Endothelial cell of umbilical vein (primary cell): ENCODE results near the gene TMEM74B. TPM values are rescaled to one million over a fixed set of nuclear protein-coding genes. Genes with fewer than 3 reads are reported as not detected.

Experiments
- BruUV-seq: library from RNA; stranded (reverse); fragments of 400-500 nt; replicated peaks from 2 replicates; lab custom pipeline; 2021; lab: Mats Ljungman, UMichigan
- CTCF ChIA-PET: fragments of 300-600, 350-600 bp; sonication (Branson Sonifier 250); formaldehyde crosslinking; loops from one replicate; lab custom pipeline; 2021; ENCODE audit warnings: antibody characterized with exemption, inconsistent platforms; lab: Charles Lee
- POLR2A ChIA-PET: fragments of 300-600, 350-600 bp; sonication (Branson Sonifier 250); formaldehyde crosslinking; loops from one replicate; lab custom pipeline; 2021; ENCODE audit warnings: antibody characterized with exemption, inconsistent platforms; lab: Charles Lee
- DNase-seq: peaks from one replicate; pipeline ENCODE4 v3.0.0-alpha.2; 2011; ENCODE audit warnings: low read depth, low spot score
- FAIRE-seq: peaks from 2 replicates; lab custom pipeline; 2011; peaks lifted over from hg19 to GRCh38; lab: Jason Lieb, UNC
- H2AFZ ChIP-seq: 2 replicates; pipeline ENCODE4 v1.6.0; 2012; ENCODE audit warnings: low read depth, low read length, control low read depth, inconsistent platforms
- H3K27ac ChIP-seq: 2 replicates; pipeline ENCODE4 v1.5.1; 2011; ENCODE audit warnings: low read depth, mild to moderate bottlenecking, control low read depth, low read length, moderate library complexity; ENCODE audit not compliant: insufficient read depth
- H3K27me3 ChIP-seq, 2 experiments: 2 replicates each; pipeline versions ENCODE4 v1.6.0 to v1.6.1; 2011; ENCODE audit warnings: low read length in 2 of 2, mixed read lengths in 1 of 2; ENCODE audit not compliant: control insufficient read depth in 2 of 2, insufficient read depth in 2 of 2
- H3K36me3 ChIP-seq, 2 experiments: 2 replicates in 1 of 2; 3 replicates in 1 of 2; pipeline ENCODE4 v1.5.1; 2011; ENCODE audit warnings: low read length in 2 of 2, mild to moderate bottlenecking in 1 of 2, moderate library complexity in 1 of 2; ENCODE audit not compliant: control insufficient read depth in 2 of 2, insufficient read depth in 2 of 2; ENCODE audit errors: extremely low read depth in 1 of 2
- H3K4me1 ChIP-seq: 3 replicates; pipeline ENCODE4 v1.5.1; 2011; ENCODE audit warnings: mild to moderate bottlenecking, low read length; ENCODE audit not compliant: control insufficient read depth, insufficient read depth; ENCODE audit errors: extremely low read depth
- H3K4me2 ChIP-seq: 2 replicates; pipeline ENCODE4 v1.6.1; 2011; ENCODE audit warnings: low read length, control low read depth, mixed read lengths; ENCODE audit not compliant: insufficient read depth
- H3K4me3 ChIP-seq, 3 experiments: fragments of 200-600 bp in 1 of 3; sonication (generic), shearing (Covaris generic) in 1 of 3; replicated peaks in 1 of 3; 2 replicates each; pipeline ENCODE4 v1.5.1; 2011 to 2016; ENCODE audit warnings: control low read depth in 3 of 3, low read length in 3 of 3, mild to moderate bottlenecking in 2 of 3, inconsistent platforms in 1 of 3, low read depth in 1 of 3, moderate library complexity in 1 of 3; ENCODE audit not compliant: insufficient read depth in 1 of 3
- H3K79me2 ChIP-seq: 2 replicates; pipeline ENCODE4 v1.6.0; 2012; ENCODE audit warnings: low read length, inconsistent platforms; ENCODE audit not compliant: control insufficient read depth, insufficient read depth
- H3K9ac ChIP-seq: replicated peaks from 2 replicates; pipeline ENCODE3; 2011; ENCODE audit warnings: low read length, control low read depth; ENCODE audit not compliant: insufficient read depth; ENCODE audit errors: extremely low read depth
- H3K9me1 ChIP-seq: replicated peaks from 3 replicates; pipeline ENCODE4 v1.6.0; 2011; ENCODE audit warnings: mild to moderate bottlenecking, low read length; ENCODE audit not compliant: control insufficient read depth, insufficient read depth; ENCODE audit errors: extremely low read depth
- H3K9me3 ChIP-seq: replicated peaks from 2 replicates; pipeline ENCODE4 v1.5.1; 2012; ENCODE audit warnings: low read length, inconsistent platforms; ENCODE audit not compliant: control insufficient read depth, insufficient read depth
- H4K20me1 ChIP-seq: replicated peaks from 2 replicates; pipeline ENCODE3; 2011; ENCODE audit warnings: mild to moderate bottlenecking, low read length; ENCODE audit not compliant: control insufficient read depth, insufficient read depth; ENCODE audit errors: extremely low read depth
- CTCF ChIP-seq, 2 donors: IDR thresholded peaks; 1 replicate in 1 of 2; 2 replicates in 1 of 2; pipeline ENCODE4 v1.5.1; 2011; ENCODE audit warnings: low read length in 2 of 2, mild to moderate bottlenecking in 2 of 2, moderate library complexity in 2 of 2, control low read depth in 1 of 2, inconsistent platforms in 1 of 2, low read depth in 1 of 2; ENCODE audit not compliant: insufficient read depth in 1 of 2; ENCODE audit errors: extremely low read depth in 1 of 2
- EZH2 ChIP-seq: IDR thresholded peaks from 2 replicates; pipeline ENCODE4 v1.6.1; 2012; ENCODE audit warnings: borderline replicate concordance, low read depth, mild to moderate bottlenecking, moderate library complexity, low read length, inconsistent platforms; ENCODE audit not compliant: severe bottlenecking
- FOS ChIP-seq: IDR thresholded peaks from 2 replicates; pipeline ENCODE4 v1.6.1; 2011; ENCODE audit warnings: mild to moderate bottlenecking, low read length, moderate library complexity, borderline replicate concordance; ENCODE audit not compliant: insufficient read depth
- GATA2 ChIP-seq: IDR thresholded peaks from 2 replicates; pipeline ENCODE4 v1.7.0; 2011; ENCODE audit warnings: low read depth, mild to moderate bottlenecking, moderate library complexity, mixed read lengths, low read length; ENCODE audit not compliant: insufficient read length, insufficient read depth
- JUN ChIP-seq: IDR thresholded peaks from 2 replicates; pipeline ENCODE4 v1.6.1; 2011; ENCODE audit warnings: borderline replicate concordance, low read depth; ENCODE audit not compliant: insufficient read length, insufficient read depth
- MAX ChIP-seq: IDR thresholded peaks from 2 replicates; pipeline ENCODE4 v1.6.1; 2011; ENCODE audit not compliant: insufficient read depth, insufficient read length
- MYC ChIP-seq: IDR thresholded peaks from one replicate; pipeline ENCODE4 v1.6.1; 2011; ENCODE audit warnings: mild to moderate bottlenecking, low read depth, low read length
- POLR2A ChIP-seq: IDR thresholded peaks from 2 replicates; pipeline ENCODE4 v1.6.1; 2012; ENCODE audit warnings: low read depth, mild to moderate bottlenecking, control low read depth, low read length
- POLR2AphosphoS5 ChIP-seq: IDR thresholded peaks from 2 replicates; pipeline ENCODE4 v1.6.1; 2012; ENCODE audit warnings: low read depth, mild to moderate bottlenecking, control low read depth, low read length, moderate library complexity; ENCODE audit not compliant: insufficient read depth
- dilution Hi-C: fragments of 300-500 bp; cut with MboI; formaldehyde crosslinking; loops from one replicate; pipeline ENCODE4 v1.15.0; 2019; ENCODE audit warnings: low sequenced_read_pairs; ENCODE audit not compliant: extremely low pct_ligation_motif_present
- intact Hi-C: fragments of 100-400 bp; cut with micrococcal nuclease; formaldehyde crosslinking; loops from one replicate; pipeline ENCODE4 v1.10.0; 2022
- polyA plus RNA-seq, 4 experiments: library from polyadenylated mRNA; depleted of rRNA in 3 of 4; stranded (reverse) in 3 of 4; unstranded in 1 of 4; fragments of >200 nt; gene quantifications; 2 replicates each; pipeline versions ENCODE4 v1.2.1 to v1.2.3, GENCODE V29; 2011 to 2012; ENCODE audit warnings: missing spikeins in 1 of 4
- total RNA-seq: library from RNA; stranded (reverse); gene quantifications from 2 replicates; pipeline ENCODE4 v1.2.3, GENCODE V29; 2021

TMEM74B gene
- total and polyA plus RNA-seq, 2 donors (not counting 3 experiments of a cell fraction or from before 2014, with no cell fraction given), result 0.26 to 1.1 TPM

DNA sequence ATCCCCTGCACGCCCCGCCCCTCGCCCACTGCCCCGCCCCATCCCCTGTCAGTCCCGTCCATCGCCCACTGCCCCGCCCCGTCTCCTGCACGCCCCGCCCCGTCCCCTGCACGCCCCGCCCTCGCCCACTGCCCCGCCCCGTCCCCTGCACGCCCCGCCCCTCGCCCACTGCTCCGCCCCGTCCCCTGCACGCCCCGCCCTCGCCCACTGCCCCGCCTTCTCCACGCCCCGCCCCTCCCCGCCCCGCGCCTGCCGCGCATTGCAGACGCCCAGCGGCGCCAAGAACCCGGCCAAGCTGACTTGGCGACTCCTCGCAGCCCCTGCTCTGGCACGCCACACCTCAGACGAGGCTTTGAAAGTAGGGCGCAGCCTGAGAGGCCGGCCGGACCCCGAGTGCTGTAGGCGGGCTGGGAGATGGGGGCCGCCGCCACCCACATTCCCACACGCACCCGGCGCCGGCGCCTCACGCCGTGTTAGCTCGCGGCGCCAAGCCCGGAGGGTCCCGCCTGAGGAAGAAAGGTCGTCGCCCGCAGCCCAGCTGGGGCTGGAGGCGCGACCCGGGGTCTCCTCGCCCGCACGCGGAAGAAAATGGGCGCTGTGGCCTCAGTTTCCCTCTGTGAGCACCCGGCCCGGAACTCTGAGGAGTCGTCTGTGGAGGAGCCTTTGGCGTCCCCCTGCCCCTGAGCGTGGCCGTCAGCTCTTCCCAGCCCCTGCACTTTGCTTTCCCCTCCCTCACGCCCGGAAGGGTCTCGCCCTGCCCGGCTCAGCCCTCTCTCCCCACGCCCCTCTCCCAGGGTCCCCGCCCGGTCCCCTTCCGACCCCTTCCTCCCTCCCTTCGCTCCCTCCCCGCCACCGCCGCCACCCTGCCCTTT lies 41.2 kb upstream of the TMEM74B start, which contains the start of gene RAD21L1:
Gene RAD21L1, plus strand, starts transcription at position 262 of the 872 bp plus-strand sequence. CDS start 2,410 bp downstream, outside the sequence.
- Histone ChIP-seq H3K9me3 (no peaks in the 10 kb centered on the region), H3K4me2 (peak within 1 kb of the TSS; percentile 92), H3K9me1 (no peaks in the 10 kb centered on the region), H3K27ac (peak within 1 kb of the TSS; percentile 70), H3K9ac (peak within 1 kb of the TSS; percentile 74), H3K27me3 (peaks cover 0 to 23% of the 10 kb centered on the region in 2 experiments), H3K4me3 (peak within 1 kb of the TSS; percentile 70 to 90 (median 71)), H3K79me2 (no peaks in the 10 kb centered on the region), H3K36me3 (no peaks in the 10 kb centered on the region), H4K20me1 (no peaks in the 10 kb centered on the region), H2AFZ (peak within 1 kb of the TSS; percentile 99), H3K4me1 (peaks cover 6% of the 10 kb centered on the region)
- dilution Hi-C loops (no loop called here), intact Hi-C loops (loop anchor here (1.0 to 5.0 kb wide), 7 partner anchors 41 to 244 kb away; partner anchors contain the start of genes FKBP1A, PSMF1 and SNPH)
- BruUV-seq, result no TSS peak
- TF ChIP-seq GATA2 (no peak), POLR2AphosphoS5 (peak; percentile 51)
- peak; percentile 50 for DNase-seq
- CTCF ChIA-PET, result interaction anchor here (0.9 to 1.2 kb wide), 5 partner anchors 16 to 278 kb away, joined by 3 to 5 read pairs (median 4); no protein-coding TSS in a partner anchor
- POLR2A ChIA-PET, result interaction anchor here (0.6 to 0.7 kb wide), 2 partner anchors 16 to 118 kb away, joined by 3 read pairs; no protein-coding TSS in a partner anchor
- FAIRE-seq, result peak; percentile 64

DNA sequence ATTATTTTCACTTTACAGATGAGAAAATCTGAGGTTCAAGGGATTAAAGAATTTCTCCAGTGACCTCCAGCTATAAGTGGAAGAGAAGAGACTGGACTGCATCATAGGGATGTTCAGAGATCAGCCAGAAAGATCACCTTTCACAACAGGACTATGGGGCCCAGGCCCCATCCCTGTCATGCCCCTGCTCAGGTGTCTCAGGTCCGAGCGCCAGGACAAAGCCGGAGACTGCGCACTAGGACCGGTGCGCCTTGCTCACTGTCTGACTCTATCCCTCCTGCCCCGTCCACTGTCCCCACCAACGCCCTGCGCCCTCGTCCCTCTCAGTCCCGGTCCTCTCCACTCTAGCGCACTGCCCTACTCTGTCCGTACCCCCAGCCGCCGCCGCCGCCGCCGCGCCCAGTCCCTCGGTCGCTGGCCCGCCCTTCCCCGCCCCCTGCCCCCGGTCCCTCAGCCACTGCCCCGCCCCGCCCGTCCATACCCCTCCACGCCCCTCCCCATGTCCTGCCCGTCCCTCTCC lies 40.5 kb upstream of the TMEM74B start:
- CTCF ChIA-PET, result interaction anchor here (0.8 to 1.2 kb wide), 5 partner anchors 12 to 278 kb away, joined by 3 to 7 read pairs (median 4); no protein-coding TSS in a partner anchor
- peak overlapping the region; percentile 85 for H3K4me2 ChIP-seq

More for the DNA sequence above, 40.5 kb upstream of the TMEM74B start:
- H3K79me2 ChIP-seq, result no peaks in the 10 kb centered on the region
- no peak overlapping the region for H3K27ac ChIP-seq
- intact Hi-C loops (loop anchor here (1.0 to 5.0 kb wide), 7 partner anchors 42 to 245 kb away; partner anchors contain the start of genes FKBP1A, PSMF1 and SNPH), dilution Hi-C loops (no loop called here)
- DNase-seq, result peak; percentile 48
- no peaks in the 10 kb centered on the region for H3K36me3 ChIP-seq
- POLR2A ChIA-PET, result interaction anchor here (0.7 kb wide), 1 partner anchor 16 kb away, joined by 3 read pairs; no protein-coding TSS in a partner anchor
- peak overlapping the region; percentile 21 to 44 (median 37) for H3K4me3 ChIP-seq
- FAIRE-seq, result no peak
- TF ChIP-seq GATA2, result no peak
- TF ChIP-seq CTCF (IDR thresholded peaks at IDR 0.05; ENCODE audit: extremely low read depth in 1 of 2, insufficient read depth in 1 of 2, low read depth in 1 of 2, low read length in 2 of 2), result no peak
- TF ChIP-seq EZH2, result no peak
- no peak for TF ChIP-seq POLR2AphosphoS5
- TF ChIP-seq MAX, result no peak
- no peak for TF ChIP-seq POLR2A
- no peak for TF ChIP-seq JUN
- no peak for TF ChIP-seq MYC
- TF ChIP-seq FOS, result no peak
- peak overlapping the region; percentile 99 for H2AFZ ChIP-seq
- no peaks in the 10 kb centered on the region for H3K9me1 ChIP-seq
- peaks cover 6% of the 10 kb centered on the region for H3K4me1 ChIP-seq
- H3K9me3 ChIP-seq, result no peaks in the 10 kb centered on the region
- peaks cover 0 to 20% of the 10 kb centered on the region in 2 experiments for H3K27me3 ChIP-seq
- BruUV-seq, result no TSS peak
- H3K9ac ChIP-seq, result no peak overlapping the region
- H4K20me1 ChIP-seq, result no peaks in the 10 kb centered on the region
